Endodermal cell (in vitro differentiated cells): Measurements from ENCODE around the gene ABHD4. TPM values are rescaled to one million over a fixed set of nuclear protein-coding genes. Genes with fewer than 3 reads are reported as not detected.
A peak's percentile ranks its signal among the peaks of the same experiment; 100 is the strongest.
"Not testable (repeated sequence)": the region's sequence is repeated elsewhere in the genome, so short reads cannot be mapped to it uniquely, and the experiment has no call there.

Source experiments
- DNase-seq: peaks from one replicate; pipeline ENCODE4 v3.0.0-alpha.2; 2017
- H3K27ac ChIP-seq: 2 replicates; pipeline ENCODE4 v1.5.1; 2013; ENCODE audit warnings: mild to moderate bottlenecking, low read depth, low read length, moderate library complexity
- H3K27me3 ChIP-seq: 2 replicates; pipeline ENCODE4 v1.6.1; 2013; ENCODE audit warnings: mild to moderate bottlenecking, low read length, moderate library complexity; ENCODE audit not compliant: insufficient read depth, control insufficient read depth, poor library complexity, severe bottlenecking
- H3K36me3 ChIP-seq: 2 replicates; pipeline ENCODE4 v1.7.0; 2013; ENCODE audit warnings: mild to moderate bottlenecking, low read length, moderate library complexity; ENCODE audit not compliant: control insufficient read depth, insufficient read depth
- H3K4me1 ChIP-seq: one replicate; pipeline ENCODE4 v1.7.0; 2013; ENCODE audit warnings: low read length; ENCODE audit not compliant: control insufficient read depth, insufficient read depth
- H3K4me3 ChIP-seq: 2 replicates; pipeline ENCODE4 v1.5.1; 2013; ENCODE audit warnings: mild to moderate bottlenecking, low read length, moderate library complexity
- H3K9ac ChIP-seq: 2 replicates; pipeline ENCODE4 v1.6.1; 2013; ENCODE audit warnings: mild to moderate bottlenecking, low read length, moderate library complexity; ENCODE audit not compliant: poor library complexity, severe bottlenecking; ENCODE audit errors: extremely low read depth
- H3K9me3 ChIP-seq: 2 replicates; pipeline ENCODE4 v1.6.1; 2013; ENCODE audit warnings: mild to moderate bottlenecking, low read length, moderate library complexity; ENCODE audit not compliant: control insufficient read depth
- H3K27ac Mint-ChIP-seq: 2 replicates; pipeline ENCODE4 v1.8.0; 2020; ENCODE audit warnings: mixed read lengths
- H3K27me3 Mint-ChIP-seq: 2 replicates; pipeline ENCODE4 v1.8.0; 2021; ENCODE audit warnings: mild to moderate bottlenecking, mixed read lengths; ENCODE audit not compliant: insufficient read depth
- H3K36me3 Mint-ChIP-seq: 2 replicates; pipeline ENCODE4 v1.8.0; 2020; ENCODE audit warnings: low read depth, mixed read lengths
- H3K4me1 Mint-ChIP-seq: 2 replicates; pipeline ENCODE4 v1.8.0; 2020; ENCODE audit warnings: mixed read lengths
- H3K4me3 Mint-ChIP-seq: 2 replicates; pipeline ENCODE4 v1.8.0; 2020; ENCODE audit warnings: mild to moderate bottlenecking, moderate library complexity, mixed read lengths
- H3K9me3 Mint-ChIP-seq: 2 replicates; pipeline ENCODE4 v1.8.0; 2020; ENCODE audit warnings: mild to moderate bottlenecking, mixed read lengths
- CTCF ChIP-seq: fragments of 200-600 bp; sonication (generic); conservative IDR thresholded peaks from 2 replicates; pipeline ENCODE4 v1.5.0; 2021; ENCODE audit warnings: antibody characterized with exemption, mild to moderate bottlenecking
- WGBS, 2 experiments: methylation state at CpG; one replicate each; pipeline versions ENCODE4 v1.1.5 to v1.1.7; 2013; ENCODE audit warnings: missing lambda C conversion rate in 2 of 2, mixed read lengths in 1 of 2; ENCODE audit not compliant: insufficient coverage in 1 of 2, insufficient read length in 1 of 2; 5-methylcytosine and 5-hydroxymethylcytosine counted together
- total RNA-seq, 2 donors: library from RNA; stranded (reverse); fragmentation: NEBNext Ultra II Directional in 1 of 2; extraction: Animal tissue kit (Norgen Biotek cat#: 25700) in 1 of 2; gene quantifications; 2 replicates in 1 of 2; 3 replicates in 1 of 2; pipeline ENCODE4 v1.2.1, GENCODE V29; 2021

Gene ABHD4
- total RNA-seq, 2 donors from 2014 or later = 68.3 to 77.7 TPM

DNA sequence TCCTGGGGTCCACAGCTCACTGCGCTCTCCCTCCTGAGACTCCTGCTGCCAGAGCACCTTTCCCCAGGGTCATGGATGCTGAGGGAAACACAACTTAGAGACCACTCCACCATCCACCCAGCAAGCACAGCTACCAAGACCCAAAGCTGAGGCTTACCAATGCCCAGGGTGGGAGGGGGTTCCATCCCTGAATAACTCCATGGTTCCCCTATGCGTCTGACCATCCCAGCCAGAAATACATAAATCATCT lies 45.3 kb upstream of the ABHD4 start:
- H3K4me3 Mint-ChIP-seq = no peak overlapping the region
- peaks cover 20% of the 10 kb centered on the region for H3K4me1 Mint-ChIP-seq
- peak overlapping the region; percentile 57 for H3K27ac Mint-ChIP-seq
- no peak for DNase-seq
- H3K27me3 ChIP-seq = no peaks in the 10 kb centered on the region
- no peak overlapping the region for H3K27ac ChIP-seq
- no peak overlapping the region for H3K4me3 ChIP-seq
- H3K9me3 Mint-ChIP-seq = no peaks in the 10 kb centered on the region
- H3K27me3 Mint-ChIP-seq = no peaks in the 10 kb centered on the region
- H3K9ac ChIP-seq = no peak overlapping the region
- H3K36me3 ChIP-seq = no peaks in the 10 kb centered on the region
- 94% methylated on average over 2 of the region's 2 CpGs; no CpG with 5 or more reads in 1 of the 2 experiments for WGBS, 2 experiments
- TF ChIP-seq CTCF = no peak
- peaks cover 5% of the 10 kb centered on the region for H3K4me1 ChIP-seq
- no peaks in the 10 kb centered on the region for H3K9me3 ChIP-seq
- no peaks in the 10 kb centered on the region for H3K36me3 Mint-ChIP-seq

DNA sequence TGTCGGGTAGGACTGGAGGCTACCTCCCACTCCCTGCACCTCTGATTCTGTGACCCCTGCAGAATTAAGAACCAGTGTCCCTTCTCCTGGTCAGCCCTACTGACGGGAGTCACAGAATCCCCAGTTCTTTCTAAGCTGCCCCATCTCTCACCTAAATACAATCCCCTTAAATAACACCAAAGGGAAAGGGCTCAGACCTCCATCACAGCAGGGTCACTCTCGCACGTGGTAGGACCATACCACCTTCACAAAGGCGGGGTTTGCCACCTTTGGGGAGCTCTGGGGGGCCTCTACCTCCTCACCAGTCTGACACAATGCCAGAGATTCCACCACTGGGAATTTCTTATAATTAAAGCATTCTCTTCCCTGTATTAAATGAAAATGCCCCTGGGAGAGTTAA lies 44.7 kb upstream of the ABHD4 start:
- Mint-ChIP-seq H3K27ac (peak overlapping the region; percentile 64), H3K4me3 (no peak overlapping the region), H3K27me3 (no peaks in the 10 kb centered on the region), H3K36me3 (no peaks in the 10 kb centered on the region), H3K9me3 (no peaks in the 10 kb centered on the region), H3K4me1 (peaks cover 17% of the 10 kb centered on the region)
- Histone ChIP-seq H3K9me3 (no peaks in the 10 kb centered on the region), H3K27me3 (no peaks in the 10 kb centered on the region), H3K4me3 (no peak overlapping the region), H3K9ac (no peak overlapping the region), H3K27ac (no peak overlapping the region), H3K36me3 (no peaks in the 10 kb centered on the region), H3K4me1 (no peaks in the 10 kb centered on the region)
- TF ChIP-seq CTCF = no peak
- DNase-seq = no peak
- 78 to 90% methylated on average over 1 to 5 of the region's 5 CpGs for WGBS, 2 experiments

DNA sequence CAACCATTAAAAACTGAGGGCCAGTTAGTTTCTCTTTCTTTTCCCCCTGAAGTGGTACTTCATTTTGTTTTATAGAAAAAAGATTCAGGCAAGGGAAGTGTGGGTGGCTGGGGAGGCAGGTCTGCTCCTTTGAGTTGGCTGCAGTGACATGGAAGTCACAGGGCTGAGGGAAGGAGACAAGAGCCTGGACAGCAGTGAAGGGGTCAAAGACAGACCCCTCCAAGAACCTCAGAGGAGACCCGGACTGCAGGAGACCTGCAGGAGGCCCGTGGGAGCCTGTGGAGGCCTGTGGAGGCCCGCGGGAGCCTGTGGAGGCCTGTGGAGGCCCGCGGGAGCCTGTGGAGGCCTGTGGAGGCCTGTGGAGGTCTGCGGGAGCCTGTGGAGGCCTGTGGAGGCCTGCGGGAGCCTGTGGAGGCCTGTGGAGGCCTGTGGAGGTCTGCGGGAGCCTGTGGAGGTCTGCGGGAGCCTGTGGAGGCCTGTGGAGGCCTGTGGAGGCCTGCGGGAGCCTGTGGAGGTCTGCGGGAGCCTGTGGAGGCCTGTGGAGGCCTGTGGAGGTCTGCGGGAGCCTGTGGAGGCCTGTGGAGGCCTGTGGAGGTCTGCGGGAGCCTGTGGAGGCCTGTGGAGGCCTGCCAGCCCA lies 44.1 kb upstream of the ABHD4 start:
- DNase-seq, H3K9me3 ChIP-seq, H3K4me3 Mint-ChIP-seq, H3K36me3 Mint-ChIP-seq, H3K9ac ChIP-seq, H3K4me1 ChIP-seq, H3K27me3 Mint-ChIP-seq, H3K27ac ChIP-seq, H3K27me3 ChIP-seq, H3K4me3 ChIP-seq, H3K36me3 ChIP-seq, H3K9me3 Mint-ChIP-seq: not testable (repeated sequence)
- Mint-ChIP-seq H3K27ac (peak overlapping the region; percentile 64), H3K4me1 (peaks cover 22% of the 10 kb centered on the region)
- 93% methylated on average over 13 of the region's 14 CpGs; no CpG with 5 or more reads in 1 of the 2 experiments for WGBS, 2 experiments
